Thyroid gland (tissue), 4 donors: ENCODE results near the gene ZNF107.

ENCODE experiments used
- CTCF ChIP-seq, 6 experiments: fragments of 200-600 bp in 3 of 6; fragments of 450-650 bp in 3 of 6; sonication (generic) in 3 of 6; IDR thresholded peaks; one replicate each; pipeline ENCODE4 v1.5.1; 2016 to 2019; ENCODE audit warnings: antibody characterized with exemption in 6 of 6, mild to moderate bottlenecking in 2 of 6, inconsistent platforms in 1 of 6, moderate library complexity in 1 of 6
- POLR2A ChIP-seq, 2 donors: fragments of 450-650 bp; IDR thresholded peaks; one replicate each; pipeline ENCODE4 v1.6.1; 2017; ENCODE audit warnings: antibody characterized with exemption in 2 of 2, mild to moderate bottlenecking in 2 of 2, moderate library complexity in 1 of 2

- TF ChIP-seq CTCF (IDR thresholded peaks at IDR 0.05) (no peak), POLR2A (IDR thresholded peaks at IDR 0.05) (no peak)
These were observed 81.9 kb downstream of the ZNF107 start for GRCh38 chr7:64747802-64748201.
